ENCODE measurements around the gene LBX2. TPM values are rescaled to one million over a fixed set of nuclear protein-coding genes. Genes with fewer than 3 reads are reported as not detected.

The LBX2 gene
- total RNA-seq, 1 experiment from 2014 or later: not detected

DNA sequence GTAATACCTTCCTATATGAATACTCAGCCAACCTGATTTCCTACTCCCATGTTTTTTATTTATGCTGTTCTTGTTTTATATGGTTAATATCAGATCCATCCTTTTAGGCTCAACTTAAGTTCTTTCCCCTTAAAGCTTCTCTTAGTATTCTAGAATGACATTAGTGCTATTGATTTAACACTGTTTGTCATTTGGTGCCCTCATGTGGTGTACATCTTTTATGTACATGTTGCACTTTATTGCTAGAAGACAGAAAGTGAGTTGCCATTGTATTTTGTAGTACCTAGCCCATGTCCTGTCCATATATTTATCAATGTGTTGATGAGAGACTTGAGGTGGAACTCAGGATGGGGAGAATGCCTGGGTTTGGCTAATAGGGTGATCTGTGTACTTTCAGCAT, 32.8 kb upstream of the LBX2 start:
- Mint-ChIP-seq H3K4me1 (ENCODE audit: insufficient read depth, unreplicated experiment) (peaks cover 28% of the 10 kb centered on the region), H3K9me3 (ENCODE audit: unreplicated experiment) (no peaks in the 10 kb centered on the region), H3K36me3 (ENCODE audit: insufficient read depth, unreplicated experiment) (peaks cover 9% of the 10 kb centered on the region), H3K4me3 (ENCODE audit: unreplicated experiment) (peak overlapping the region; percentile 24), H3K27ac (ENCODE audit: low read depth, unreplicated experiment) (peak overlapping the region; percentile 20), H3K27me3 (ENCODE audit: insufficient read depth, unreplicated experiment) (no peaks in the 10 kb centered on the region)
- ChIA-PET POLR2A (interaction anchor here (0.6 to 8.1 kb wide), 9 partner anchors 25 to 243 kb away, joined by 3 to 135 read pairs (median 4); partner anchors contain the start of genes CCDC142, PCGF1, TTC31 and WBP1), CTCF (interaction anchor here (0.5 to 7.3 kb wide), 20 partner anchors 10 to 170 kb away, joined by 3 to 80 read pairs (median 5); partner anchors contain the start of genes CCDC142, PCGF1 and TTC31)
- no TSS peak for BruUV-seq (replicated peaks)
- TF ChIP-seq CTCF (IDR thresholded peaks at IDR 0.05; ENCODE audit: unreplicated experiment): peak; percentile 34
- peak; percentile 48 for DNase-seq (ENCODE audit: unreplicated experiment)
- intact Hi-C loops (cut with micrococcal nuclease): loop anchor here (1.0 to 5.0 kb wide), 3 partner anchors 49 to 195 kb away; partner anchors contain the start of gene TTC31

- intact Hi-C loops (cut with micrococcal nuclease): loop anchor here (1.0 to 5.0 kb wide), 3 partner anchors 48 to 194 kb away; partner anchors contain the start of gene TTC31
These were observed 32.3 kb upstream of the LBX2 start for GRCh38 chr2:74531666-74532065.

GRCh38 chr2:74530239-74531187, 31.1 kb upstream of the LBX2 start:
- H3K4me1 Mint-ChIP-seq (ENCODE audit: insufficient read depth, unreplicated experiment): peaks cover 38% of the 10 kb centered on the region
- no peaks in the 10 kb centered on the region for H3K9me3 Mint-ChIP-seq (ENCODE audit: unreplicated experiment)
- DNase-seq (ENCODE audit: unreplicated experiment): peak; percentile 22
- ChIA-PET CTCF (interaction anchor here (0.6 to 7.3 kb wide), 11 partner anchors 13 to 66 kb away, joined by 3 to 80 read pairs (median 4); partner anchors contain the start of genes CCDC142 and TTC31), POLR2A (interaction anchor here (0.6 to 8.1 kb wide), 25 partner anchors 8 to 1116 kb away, joined by 3 to 135 read pairs (median 5); partner anchors contain the start of genes C2orf81, CCDC142, INO80B and MRPL19)
- peak overlapping the region; percentile 94 for H3K4me3 Mint-ChIP-seq (ENCODE audit: unreplicated experiment)
- intact Hi-C loops (cut with micrococcal nuclease): loop anchor here (5.0 kb wide), 1 partner anchor 193 kb away; no protein-coding TSS in a partner anchor
- no peak for TF ChIP-seq CTCF (IDR thresholded peaks at IDR 0.05; ENCODE audit: unreplicated experiment)
- peak overlapping the region; percentile 91 for H3K27ac Mint-ChIP-seq (ENCODE audit: low read depth, unreplicated experiment)
- peaks cover 26% of the 10 kb centered on the region for H3K36me3 Mint-ChIP-seq (ENCODE audit: insufficient read depth, unreplicated experiment)
- H3K27me3 Mint-ChIP-seq (ENCODE audit: insufficient read depth, unreplicated experiment): no peaks in the 10 kb centered on the region
- TSS peak; percentile 28 for BruUV-seq (replicated peaks)

More at GRCh38 chr2:74531666-74532065, 32.3 kb upstream of the LBX2 start:
- H3K4me3 Mint-ChIP-seq (ENCODE audit: unreplicated experiment): peak overlapping the region; percentile 24
- H3K36me3 Mint-ChIP-seq (ENCODE audit: insufficient read depth, unreplicated experiment): peaks cover 14% of the 10 kb centered on the region
- no peaks in the 10 kb centered on the region for H3K27me3 Mint-ChIP-seq (ENCODE audit: insufficient read depth, unreplicated experiment)
- no peaks in the 10 kb centered on the region for H3K9me3 Mint-ChIP-seq (ENCODE audit: unreplicated experiment)
- no peak for DNase-seq (ENCODE audit: unreplicated experiment)
- CTCF ChIA-PET: interaction anchor here (0.5 to 7.3 kb wide), 18 partner anchors 11 to 91 kb away, joined by 3 to 80 read pairs (median 5); partner anchors contain the start of genes CCDC142, PCGF1 and TTC31
- H3K4me1 Mint-ChIP-seq (ENCODE audit: insufficient read depth, unreplicated experiment): peaks cover 32% of the 10 kb centered on the region
- POLR2A ChIA-PET: interaction anchor here (0.7 to 8.1 kb wide), 8 partner anchors 25 to 89 kb away, joined by 3 to 135 read pairs (median 4); partner anchors contain the start of genes CCDC142, PCGF1, TTC31 and WBP1
- no TSS peak for BruUV-seq (replicated peaks)
- peak overlapping the region; percentile 20 for H3K27ac Mint-ChIP-seq (ENCODE audit: low read depth, unreplicated experiment)
- no peak for TF ChIP-seq CTCF (IDR thresholded peaks at IDR 0.05; ENCODE audit: unreplicated experiment)
